ENCODE results near the gene EDA. TPM values are rescaled to one million over a fixed set of nuclear protein-coding genes. Genes with fewer than 3 reads are reported as not detected.

EDA gene
- total and polyA plus RNA-seq, 10 of the 15 experiments (the other 5 are each of a cell fraction or from before 2014, with no cell fraction given): 0.06 TPM; not detected in 9

DNA sequence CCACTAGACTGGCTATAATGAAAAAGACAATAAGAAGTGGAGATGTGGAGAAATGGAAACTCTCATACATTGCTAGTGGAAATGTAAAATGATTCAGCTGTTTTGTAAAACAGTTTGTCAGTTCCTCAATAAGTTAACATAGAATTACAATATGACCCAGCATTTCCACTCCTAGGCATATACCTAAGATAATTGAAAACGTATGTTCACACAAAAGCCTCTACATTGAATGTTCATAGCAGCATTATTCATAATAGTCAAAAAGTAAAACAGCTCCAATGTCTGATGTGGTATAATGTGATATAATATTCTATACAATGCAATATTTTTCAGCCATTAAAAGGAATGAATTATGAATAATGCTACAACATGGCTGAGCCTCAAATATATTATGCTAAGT, 10.2 kb downstream of the EDA start:
- TF ChIP-seq JUNB (IDR thresholded peaks at IDR 0.05) (no peak), STAT3 (IDR thresholded peaks at IDR 0.05; ENCODE audit: low read depth, low read length) (no peak), SPI1 (IDR thresholded peaks at IDR 0.05; ENCODE audit: borderline replicate concordance, insufficient read depth, low read depth, low read length) (no peak), NR2C1 (IDR thresholded peaks at IDR 0.05) (no peak), IKZF2 (IDR thresholded peaks at IDR 0.05) (no peak), BCL11A (IDR thresholded peaks at IDR 0.05; ENCODE audit: low read depth, low read length) (no peak), YY1 (IDR thresholded peaks at IDR 0.05; ENCODE audit: low read depth, low read length) (no peak), CHD1 (IDR thresholded peaks at IDR 0.05; ENCODE audit: low read depth, low read length) (no peak), KAT2A (conservative IDR thresholded peaks at IDR 0.05; ENCODE audit: control insufficient read depth, low read depth, low read length) (no peak), MEF2B (IDR thresholded peaks at IDR 0.05; ENCODE audit: partially characterized antibody, poor library complexity, severe bottlenecking) (no peak), POLR2AphosphoS2 (IDR thresholded peaks at IDR 0.05; ENCODE audit: low read depth, low read length) (no peak)
- TF ChIP-seq, protein P1, sequence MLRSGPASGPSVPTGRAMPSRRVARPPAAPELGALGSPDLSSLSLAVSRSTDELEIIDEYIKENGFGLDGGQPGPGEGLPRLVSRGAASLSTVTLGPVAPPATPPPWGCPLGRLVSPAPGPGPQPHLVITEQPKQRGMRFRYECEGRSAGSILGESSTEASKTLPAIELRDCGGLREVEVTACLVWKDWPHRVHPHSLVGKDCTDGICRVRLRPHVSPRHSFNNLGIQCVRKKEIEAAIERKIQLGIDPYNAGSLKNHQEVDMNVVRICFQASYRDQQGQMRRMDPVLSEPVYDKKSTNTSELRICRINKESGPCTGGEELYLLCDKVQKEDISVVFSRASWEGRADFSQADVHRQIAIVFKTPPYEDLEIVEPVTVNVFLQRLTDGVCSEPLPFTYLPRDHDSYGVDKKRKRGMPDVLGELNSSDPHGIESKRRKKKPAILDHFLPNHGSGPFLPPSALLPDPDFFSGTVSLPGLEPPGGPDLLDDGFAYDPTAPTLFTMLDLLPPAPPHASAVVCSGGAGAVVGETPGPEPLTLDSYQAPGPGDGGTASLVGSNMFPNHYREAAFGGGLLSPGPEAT (IDR thresholded peaks at IDR 0.05; ENCODE audit: low read depth): no peak
- TF ChIP-seq, protein P2, sequence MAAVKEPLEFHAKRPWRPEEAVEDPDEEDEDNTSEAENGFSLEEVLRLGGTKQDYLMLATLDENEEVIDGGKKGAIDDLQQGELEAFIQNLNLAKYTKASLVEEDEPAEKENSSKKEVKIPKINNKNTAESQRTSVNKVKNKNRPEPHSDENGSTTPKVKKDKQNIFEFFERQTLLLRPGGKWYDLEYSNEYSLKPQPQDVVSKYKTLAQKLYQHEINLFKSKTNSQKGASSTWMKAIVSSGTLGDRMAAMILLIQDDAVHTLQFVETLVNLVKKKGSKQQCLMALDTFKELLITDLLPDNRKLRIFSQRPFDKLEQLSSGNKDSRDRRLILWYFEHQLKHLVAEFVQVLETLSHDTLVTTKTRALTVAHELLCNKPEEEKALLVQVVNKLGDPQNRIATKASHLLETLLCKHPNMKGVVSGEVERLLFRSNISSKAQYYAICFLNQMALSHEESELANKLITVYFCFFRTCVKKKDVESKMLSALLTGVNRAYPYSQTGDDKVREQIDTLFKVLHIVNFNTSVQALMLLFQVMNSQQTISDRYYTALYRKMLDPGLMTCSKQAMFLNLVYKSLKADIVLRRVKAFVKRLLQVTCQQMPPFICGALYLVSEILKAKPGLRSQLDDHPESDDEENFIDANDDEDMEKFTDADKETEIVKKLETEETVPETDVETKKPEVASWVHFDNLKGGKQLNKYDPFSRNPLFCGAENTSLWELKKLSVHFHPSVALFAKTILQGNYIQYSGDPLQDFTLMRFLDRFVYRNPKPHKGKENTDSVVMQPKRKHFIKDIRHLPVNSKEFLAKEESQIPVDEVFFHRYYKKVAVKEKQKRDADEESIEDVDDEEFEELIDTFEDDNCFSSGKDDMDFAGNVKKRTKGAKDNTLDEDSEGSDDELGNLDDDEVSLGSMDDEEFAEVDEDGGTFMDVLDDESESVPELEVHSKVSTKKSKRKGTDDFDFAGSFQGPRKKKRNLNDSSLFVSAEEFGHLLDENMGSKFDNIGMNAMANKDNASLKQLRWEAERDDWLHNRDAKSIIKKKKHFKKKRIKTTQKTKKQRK (IDR thresholded peaks at IDR 0.05; ENCODE audit: low read depth, low read length): no peak
- TF ChIP-seq, protein P3, sequence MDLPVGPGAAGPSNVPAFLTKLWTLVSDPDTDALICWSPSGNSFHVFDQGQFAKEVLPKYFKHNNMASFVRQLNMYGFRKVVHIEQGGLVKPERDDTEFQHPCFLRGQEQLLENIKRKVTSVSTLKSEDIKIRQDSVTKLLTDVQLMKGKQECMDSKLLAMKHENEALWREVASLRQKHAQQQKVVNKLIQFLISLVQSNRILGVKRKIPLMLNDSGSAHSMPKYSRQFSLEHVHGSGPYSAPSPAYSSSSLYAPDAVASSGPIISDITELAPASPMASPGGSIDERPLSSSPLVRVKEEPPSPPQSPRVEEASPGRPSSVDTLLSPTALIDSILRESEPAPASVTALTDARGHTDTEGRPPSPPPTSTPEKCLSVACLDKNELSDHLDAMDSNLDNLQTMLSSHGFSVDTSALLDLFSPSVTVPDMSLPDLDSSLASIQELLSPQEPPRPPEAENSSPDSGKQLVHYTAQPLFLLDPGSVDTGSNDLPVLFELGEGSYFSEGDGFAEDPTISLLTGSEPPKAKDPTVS (IDR thresholded peaks at IDR 0.05; ENCODE audit: low read depth, low read length): no peak
- TF ChIP-seq, protein P4, sequence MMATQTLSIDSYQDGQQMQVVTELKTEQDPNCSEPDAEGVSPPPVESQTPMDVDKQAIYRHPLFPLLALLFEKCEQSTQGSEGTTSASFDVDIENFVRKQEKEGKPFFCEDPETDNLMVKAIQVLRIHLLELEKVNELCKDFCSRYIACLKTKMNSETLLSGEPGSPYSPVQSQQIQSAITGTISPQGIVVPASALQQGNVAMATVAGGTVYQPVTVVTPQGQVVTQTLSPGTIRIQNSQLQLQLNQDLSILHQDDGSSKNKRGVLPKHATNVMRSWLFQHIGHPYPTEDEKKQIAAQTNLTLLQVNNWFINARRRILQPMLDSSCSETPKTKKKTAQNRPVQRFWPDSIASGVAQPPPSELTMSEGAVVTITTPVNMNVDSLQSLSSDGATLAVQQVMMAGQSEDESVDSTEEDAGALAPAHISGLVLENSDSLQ (IDR thresholded peaks at IDR 0.05): no peak
- DNase-seq (ENCODE audit: low read depth, low spot score) (no peak), FAIRE-seq (no peak), ATAC-seq (no peak)
- Histone ChIP-seq H3K27me3 (replicated peaks in 1 of 2; ENCODE audit: control insufficient read depth in 2 of 2, insufficient read depth in 2 of 2, low read length in 1 of 2) (no peaks in the 10 kb centered on the region), H2AFZ (ENCODE audit: control insufficient read depth, low read depth, low read length) (no peak overlapping the region), H3K36me3 (ENCODE audit: control insufficient read depth in 2 of 2, insufficient read depth in 2 of 2, low read length in 1 of 2) (no peaks in the 10 kb centered on the region), H3K4me3 (no peak overlapping the region), H3K4me2 (ENCODE audit: control insufficient read depth, insufficient read depth) (no peak overlapping the region), H3K79me2 (ENCODE audit: control insufficient read depth, insufficient read depth, low read length) (no peaks in the 10 kb centered on the region), H3K9ac (ENCODE audit: control insufficient read depth, insufficient read depth, low read length) (no peak overlapping the region), H3K4me1 (ENCODE audit: control insufficient read depth, insufficient read depth, low read length) (no peaks in the 10 kb centered on the region), H3K27ac (ENCODE audit: control insufficient read depth, insufficient read depth) (no peak overlapping the region), H3K9me3 (replicated peaks; ENCODE audit: control insufficient read depth, insufficient read depth, low read length) (no peaks in the 10 kb centered on the region), H4K20me1 (ENCODE audit: control insufficient read depth, insufficient read depth) (no peaks in the 10 kb centered on the region)
- 0% methylated on average over 1 of the region's 1 CpG for WGBS (ENCODE audit: insufficient coverage, insufficient replicate concordance, low lambda C conversion rate, missing lambda C conversion rate)
- ChIA-PET RAD21 (ENCODE audit: unreplicated experiment) (no interaction called here), SMC1A (ENCODE audit: uncharacterized antibody, unreplicated experiment) (no interaction called here), CTCF (no interaction called here), POLR2A (no interaction called here)
- BruUV-seq (replicated peaks): no TSS peak
- in situ Hi-C loops (cut with MboI): no loop called here
- intact Hi-C loops (cut with micrococcal nuclease; ENCODE audit: unreplicated experiment): no loop called here
